Ammon's horn (tissue), 1 donor: ENCODE measurements around the gene THOC5.
A peak's percentile ranks its signal among the peaks of the same experiment; 100 is the strongest.
"Not testable (repeated sequence)": the region's sequence is repeated elsewhere in the genome, so short reads cannot be mapped to it uniquely, and the experiment has no call there.

Experiments
- DNase-seq: peaks from one replicate; pipeline ENCODE4 v3.0.0-alpha.2; 2016; ENCODE audit warnings: low spot score

The THOC5 gene

GRCh38 chr22:29510542-29510941 is 43.0 kb downstream of the THOC5 start:
- no peak for DNase-seq

GRCh38 chr22:29509815-29510214 is 43.7 kb downstream of the THOC5 start:
- no peak for DNase-seq

- no peak for DNase-seq
Observed at GRCh38 chr22:29509298-29509697, 44.3 kb downstream of the THOC5 start.

- DNase-seq, result peak; percentile 68
Observed at GRCh38 chr22:29503811-29504372, 49.7 kb downstream of the THOC5 start.

GRCh38 chr22:29499852-29500251 is 53.7 kb downstream of the THOC5 start:
- DNase-seq, result no peak

- DNase-seq, result no peak
Observed at GRCh38 chr22:29493636-29494035, 59.9 kb downstream of the THOC5 start.

GRCh38 chr22:29491012-29491411 is 62.5 kb downstream of the THOC5 start:
- DNase-seq, result no peak

- not testable (repeated sequence) for DNase-seq
Observed at GRCh38 chr22:29489127-29489780, 64.3 kb downstream of the THOC5 start.

GRCh38 chr22:29487426-29487986 is 66.1 kb downstream of the THOC5 start:
- DNase-seq, result no peak

- no peak for DNase-seq
Observed at GRCh38 chr22:29485448-29485847, 68.1 kb downstream of the THOC5 start.

GRCh38 chr22:29484642-29485041 is 68.9 kb downstream of the THOC5 start:
- no peak for DNase-seq

- no peak for DNase-seq
Observed at GRCh38 chr22:29483254-29483653, 70.3 kb downstream of the THOC5 start.

GRCh38 chr22:29482726-29483125 is 70.8 kb downstream of the THOC5 start:
- no peak for DNase-seq

GRCh38 chr22:29482253-29482652 is 71.3 kb downstream of the THOC5 start:
- DNase-seq, result no peak

GRCh38 chr22:29481265-29482000 is 72.1 kb downstream of the THOC5 start:
- DNase-seq, result no peak

- DNase-seq, result peak; percentile 66
Observed at GRCh38 chr22:29480512-29481264, 72.9 kb downstream of the THOC5 start.

GRCh38 chr22:29480262-29480511 is 73.4 kb downstream of the THOC5 start:
- no peak for DNase-seq

- no peak for DNase-seq
Observed at GRCh38 chr22:29479417-29480261, 73.9 kb downstream of the THOC5 start, which contains the start of gene NEFH. Gene NEFH (plus strand): TSS chr22:29480218. CDS start chr22:29480263, 45 bp downstream.

GRCh38 chr22:29478326-29479276 is 75.0 kb downstream of the THOC5 start:
- DNase-seq, result no peak

- DNase-seq, result peak; percentile 42
Observed at GRCh38 chr22:29477723-29478318, 75.7 kb downstream of the THOC5 start.
